NCI-H146 treated with DMSO at 0.1 percent for 48 hours (cell line): ENCODE measurements around the gene TMEM106C.

Experiments used
- DNase-seq: peaks from one replicate; lab custom pipeline; 2025; ENCODE audit not compliant: unreplicated experiment; lab: John Stamatoyannopoulos, UW

The TMEM106C gene

GRCh38 chr12:47979166-47979565 is 15.8 kb downstream of the TMEM106C start:
- no peak for DNase-seq

- no peak for DNase-seq
These were observed 16.3 kb downstream of the TMEM106C start for GRCh38 chr12:47979686-47980085.

- no peak for DNase-seq
These were observed 16.8 kb downstream of the TMEM106C start for GRCh38 chr12:47980197-47980596.

- no peak for DNase-seq
These were observed 17.5 kb downstream of the TMEM106C start for GRCh38 chr12:47980779-47981495.

- no peak for DNase-seq
These were observed 18.3 kb downstream of the TMEM106C start for GRCh38 chr12:47981496-47982260.

GRCh38 chr12:47982311-47982710 is 18.9 kb downstream of the TMEM106C start:
- no peak for DNase-seq

GRCh38 chr12:47982770-47983169 is 19.4 kb downstream of the TMEM106C start:
- no peak for DNase-seq

- no peak for DNase-seq
These were observed 20.2 kb downstream of the TMEM106C start for GRCh38 chr12:47983541-47984115.

- DNase-seq, result no peak
These were observed 21.0 kb downstream of the TMEM106C start for GRCh38 chr12:47984331-47984801.

- no peak for DNase-seq
These were observed 22.3 kb downstream of the TMEM106C start for GRCh38 chr12:47985596-47986290.

GRCh38 chr12:47986291-47986660 is 22.9 kb downstream of the TMEM106C start:
- DNase-seq, result no peak

GRCh38 chr12:47986832-47987231 is 23.4 kb downstream of the TMEM106C start:
- no peak for DNase-seq

- DNase-seq, result no peak
These were observed 24.1 kb downstream of the TMEM106C start for GRCh38 chr12:47987411-47988072.

GRCh38 chr12:47988073-47989022 is 25.0 kb downstream of the TMEM106C start:
- no peak for DNase-seq

- DNase-seq, result no peak
These were observed 25.6 kb downstream of the TMEM106C start for GRCh38 chr12:47989023-47989417.

GRCh38 chr12:47989666-47990065 is 26.3 kb downstream of the TMEM106C start:
- no peak for DNase-seq

GRCh38 chr12:47990351-47991105 is 27.1 kb downstream of the TMEM106C start:
- DNase-seq, result no peak

- DNase-seq, result no peak
These were observed 28.0 kb downstream of the TMEM106C start for GRCh38 chr12:47991106-47992061.
